ENCODE measurements around the gene LBH.

LBH gene

GRCh38 chr2:30231212-30231995, at the start of gene LBH:
LBH (plus strand) TSS chr2:30231534; CDS start chr2:30231739, 205 bp downstream.
- peak in 1 of 2 experiments; percentile 28 for DNase-seq

- DNase-seq, result no peak
Measured at GRCh38 chr2:30184035-30184434, 47.3 kb upstream of the LBH start.

- no peak for DNase-seq
Measured at GRCh38 chr2:30185178-30185577, 46.2 kb upstream of the LBH start.

DNA sequence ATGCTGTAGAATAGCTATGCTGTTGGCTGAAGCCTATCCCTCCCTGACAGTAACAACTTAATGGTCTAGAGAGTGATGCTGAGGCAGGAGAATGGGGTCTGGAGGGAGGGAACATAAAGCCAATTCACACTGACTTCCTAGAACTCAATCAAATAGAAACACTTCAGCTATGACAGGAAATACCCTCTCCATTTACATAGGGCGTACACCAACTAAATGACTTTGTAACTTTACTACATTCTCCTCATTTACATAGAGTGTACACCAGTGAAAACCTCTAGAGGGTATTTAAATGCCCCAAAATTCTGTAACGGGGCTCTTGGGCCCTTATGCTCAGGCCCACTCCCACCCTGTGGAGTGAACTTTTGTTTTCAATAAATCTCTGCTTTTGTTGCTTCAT, 43.0 kb upstream of the LBH start:
- DNase-seq, result no peak

GRCh38 chr2:30190637-30191036, 40.7 kb upstream of the LBH start:
- no peak for DNase-seq

DNA sequence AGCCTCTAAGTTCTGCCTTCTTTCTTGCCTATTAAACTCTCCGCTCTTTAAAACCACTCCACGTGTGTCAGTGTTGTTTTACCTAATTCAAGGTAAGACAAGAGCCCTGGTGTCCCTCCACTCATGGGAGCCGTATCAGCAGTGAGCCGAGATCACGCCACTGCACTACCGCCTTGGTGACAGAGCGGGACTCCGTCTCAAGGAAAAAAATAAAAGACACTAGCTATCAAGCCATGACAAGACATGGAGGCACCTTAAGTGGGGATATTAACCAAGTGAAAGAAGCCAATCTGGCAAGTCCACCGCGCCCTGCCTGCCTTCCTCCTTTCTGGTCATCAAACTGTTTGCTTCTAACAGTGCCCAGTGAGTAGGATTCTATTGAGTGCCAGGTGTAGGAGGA, 40.2 kb upstream of the LBH start:
- no peak for DNase-seq

DNA sequence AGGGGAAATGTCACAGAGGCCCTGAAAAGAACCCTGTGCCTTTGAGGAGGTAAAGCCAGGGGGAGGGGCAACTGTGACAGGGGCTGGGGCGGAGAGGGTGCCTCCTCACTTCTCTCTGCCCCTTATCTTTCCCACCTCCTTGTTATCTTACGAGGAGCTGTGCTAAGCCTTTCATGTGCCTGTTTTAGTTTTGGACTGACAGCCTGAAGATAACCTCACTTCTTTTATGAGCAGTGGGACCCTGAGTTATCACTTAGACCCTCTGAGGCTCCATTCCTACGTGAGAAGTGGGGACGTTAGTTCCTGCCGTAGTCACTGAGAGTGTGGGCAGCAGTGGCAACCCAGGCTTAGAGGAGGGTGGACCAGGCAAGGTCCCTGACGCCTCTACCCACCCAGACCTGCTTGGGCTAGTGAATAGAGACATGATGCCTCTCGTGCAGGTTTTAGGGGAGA, 39.5 kb upstream of the LBH start:
- DNase-seq, result no peak

- DNase-seq, result no peak
Measured at GRCh38 chr2:30192314-30192713, 39.0 kb upstream of the LBH start.

DNA sequence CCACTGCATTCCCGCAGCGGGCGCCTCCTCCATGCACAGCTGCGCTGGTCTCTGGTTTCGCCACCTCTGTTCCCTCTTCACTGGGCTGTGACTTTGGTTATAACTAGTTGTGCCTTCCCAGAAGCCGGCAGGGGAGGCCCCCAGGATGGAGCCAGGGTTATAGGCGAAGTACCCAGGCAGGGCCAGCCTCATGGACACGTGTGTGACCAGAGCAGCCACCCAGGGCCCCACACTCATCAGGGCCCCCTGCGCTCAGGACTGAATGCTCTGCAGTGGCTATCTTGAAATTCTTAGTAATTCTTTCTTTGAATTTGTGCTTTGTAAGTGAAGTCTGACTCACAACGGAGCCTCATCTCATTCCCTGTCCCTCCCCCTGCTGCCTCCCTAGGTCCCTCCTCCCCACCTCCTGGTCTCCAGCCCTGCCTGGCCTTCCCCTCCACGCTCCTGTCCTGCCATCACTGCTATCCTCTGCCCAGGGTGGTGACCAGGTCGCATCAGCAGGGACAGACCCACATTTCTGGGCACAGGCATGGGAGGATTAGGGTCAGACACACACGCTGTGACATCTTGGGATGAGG, 38.1 kb upstream of the LBH start:
- no peak for DNase-seq

GRCh38 chr2:30194421-30194820, 36.9 kb upstream of the LBH start:
- DNase-seq, result no peak

- no peak for DNase-seq
Measured at GRCh38 chr2:30195016-30195415, 36.3 kb upstream of the LBH start.

DNA sequence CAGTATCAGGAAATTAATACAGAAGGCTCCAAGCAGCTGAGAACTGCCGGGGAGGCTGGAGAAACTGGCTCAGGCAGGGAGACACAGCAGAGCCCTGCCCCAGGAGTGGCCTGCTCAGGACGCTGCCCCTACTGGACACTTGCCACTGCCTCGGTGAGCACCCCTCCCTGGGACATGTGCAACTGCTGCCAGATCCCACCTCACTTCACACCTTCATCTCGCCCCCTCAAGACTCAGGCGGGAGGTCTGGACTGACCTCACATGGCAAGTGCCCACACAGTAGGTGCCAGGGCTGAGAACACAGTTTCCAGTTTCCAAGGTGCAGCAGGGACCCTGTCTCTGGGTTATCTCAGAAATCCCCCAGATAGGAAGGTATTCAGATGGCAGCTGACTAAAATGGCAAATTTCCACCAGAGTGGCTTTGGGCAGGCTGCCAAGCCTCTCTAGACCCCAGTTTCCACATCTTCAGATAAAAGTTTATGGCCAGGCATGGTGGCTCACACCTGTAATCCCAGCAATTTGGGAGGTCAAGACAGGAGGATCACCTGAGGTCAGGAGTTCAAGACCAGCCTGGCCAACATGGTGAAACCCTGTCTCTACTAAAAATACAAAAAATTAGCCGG, 33.7 kb upstream of the LBH start:
- DNase-seq, result no peak

GRCh38 chr2:30201990-30202389, 29.3 kb upstream of the LBH start:
- DNase-seq, result no peak

- DNase-seq, result no peak
Measured at GRCh38 chr2:30203156-30203555, 28.2 kb upstream of the LBH start.

DNA sequence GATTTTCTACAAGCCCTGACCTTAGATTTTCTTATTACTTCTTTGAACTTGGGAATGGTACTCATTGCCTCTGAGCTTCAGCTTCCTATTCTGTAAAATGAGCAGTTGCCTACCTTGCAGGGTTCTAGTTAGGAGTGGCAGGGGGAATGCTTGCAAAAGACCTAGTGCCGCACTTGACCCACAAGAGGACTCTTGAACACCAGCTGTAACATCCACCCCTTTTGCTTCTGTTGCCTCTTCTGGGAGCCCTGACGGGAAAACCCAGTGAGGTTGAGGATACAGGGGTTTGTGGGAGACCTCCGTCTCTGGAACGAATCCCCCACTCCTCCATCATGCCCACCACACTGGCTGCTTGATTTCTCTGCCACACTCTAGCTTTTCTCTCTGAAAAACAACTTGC, 27.1 kb upstream of the LBH start:
- DNase-seq, result no peak

DNA sequence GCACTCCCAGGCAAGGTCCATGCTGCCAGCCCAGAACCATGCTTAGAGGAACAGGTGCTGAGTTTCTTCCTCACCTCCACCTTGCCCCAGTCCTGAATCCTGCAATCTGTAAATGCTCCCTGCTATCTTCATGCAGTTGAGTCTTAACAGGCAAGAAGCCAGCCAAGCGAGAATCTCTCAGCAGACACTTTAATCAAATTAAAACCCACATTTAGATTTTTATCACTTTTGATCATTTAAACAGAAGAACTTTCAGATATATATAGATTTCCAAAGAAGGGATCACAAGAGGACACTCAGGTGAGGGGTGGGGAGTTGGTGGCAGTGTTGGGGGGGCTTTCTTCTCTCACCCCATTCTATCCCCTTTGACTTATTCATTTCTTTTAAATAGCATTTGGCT, 25.9 kb upstream of the LBH start:
- no peak for DNase-seq

DNA sequence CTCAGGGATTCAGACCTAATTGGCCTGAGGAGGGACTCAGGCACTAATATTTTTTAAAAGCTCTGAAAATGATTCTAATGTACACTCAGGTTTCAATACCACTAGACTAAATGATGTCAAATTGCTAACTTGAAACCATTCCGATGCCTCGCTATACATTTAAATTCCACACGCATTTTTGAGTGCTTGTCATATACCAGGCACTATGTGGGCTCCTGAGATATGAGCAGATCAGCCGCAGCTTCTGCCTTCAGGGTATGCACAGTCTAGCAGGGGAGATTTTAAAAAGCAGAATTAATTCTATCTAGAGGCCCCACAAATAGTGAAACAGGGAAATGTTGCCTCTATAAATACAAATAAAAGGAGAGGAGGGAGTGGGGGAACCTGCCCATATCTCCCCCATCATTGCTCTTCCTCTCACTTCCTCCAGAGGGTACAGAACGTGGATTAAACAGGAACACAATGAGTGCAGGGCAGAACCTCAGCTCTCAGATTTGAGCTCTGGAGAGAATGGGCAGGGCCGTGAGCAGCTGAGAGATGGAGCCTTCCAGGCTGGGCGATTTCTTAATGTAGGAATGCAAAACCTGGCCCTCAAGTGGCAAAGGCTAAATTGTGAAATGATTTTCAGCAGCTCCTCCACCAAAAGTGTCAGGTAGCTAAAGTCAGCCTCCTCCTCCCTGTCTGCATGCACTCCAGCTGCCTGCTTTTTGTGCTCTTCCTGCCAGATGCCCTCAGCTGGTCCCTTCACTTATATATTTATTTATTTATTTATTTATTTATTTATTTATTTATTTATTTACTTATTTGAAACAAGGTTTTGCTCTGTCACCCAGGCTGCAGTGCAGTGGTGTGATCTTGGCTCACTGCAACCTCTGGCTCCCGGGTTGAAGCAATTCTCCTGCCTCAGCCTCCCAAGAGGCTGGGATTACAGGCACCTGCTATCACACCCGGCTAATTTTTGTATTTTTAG, 24.6 kb upstream of the LBH start:
- DNase-seq, result no peak

GRCh38 chr2:30208453-30208852, 22.9 kb upstream of the LBH start:
- DNase-seq, result peak; percentile 69 to 75

- no peak for DNase-seq
Measured at GRCh38 chr2:30209227-30209626, 22.1 kb upstream of the LBH start.

GRCh38 chr2:30213326-30213725, 18.0 kb upstream of the LBH start:
- DNase-seq, result no peak

DNA sequence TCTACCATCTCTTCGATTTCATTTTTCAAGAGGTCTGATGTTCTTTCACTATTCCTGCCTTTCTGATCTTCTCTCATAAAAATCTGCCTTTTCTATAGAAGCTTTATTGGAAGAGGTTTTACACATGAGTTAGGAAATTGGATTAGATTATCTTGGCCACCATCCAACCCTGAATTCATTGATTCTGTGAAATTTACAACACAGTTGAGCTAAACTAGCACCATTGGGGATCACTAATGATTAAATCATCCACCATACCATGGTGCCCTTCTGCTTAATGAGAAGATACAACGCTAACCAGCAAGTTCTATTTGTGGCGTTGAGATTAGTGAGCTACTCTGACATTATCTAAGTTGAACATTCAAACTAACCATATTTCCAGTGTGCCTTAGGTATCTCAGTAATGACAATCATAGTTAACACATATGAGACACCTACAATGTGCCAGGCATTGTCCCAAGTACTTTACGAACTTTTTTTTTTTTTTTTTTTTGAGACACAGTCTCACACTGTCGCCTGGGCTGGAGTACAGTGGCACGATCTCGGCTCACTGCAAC, 17.3 kb upstream of the LBH start:
- DNase-seq, result no peak

DNA sequence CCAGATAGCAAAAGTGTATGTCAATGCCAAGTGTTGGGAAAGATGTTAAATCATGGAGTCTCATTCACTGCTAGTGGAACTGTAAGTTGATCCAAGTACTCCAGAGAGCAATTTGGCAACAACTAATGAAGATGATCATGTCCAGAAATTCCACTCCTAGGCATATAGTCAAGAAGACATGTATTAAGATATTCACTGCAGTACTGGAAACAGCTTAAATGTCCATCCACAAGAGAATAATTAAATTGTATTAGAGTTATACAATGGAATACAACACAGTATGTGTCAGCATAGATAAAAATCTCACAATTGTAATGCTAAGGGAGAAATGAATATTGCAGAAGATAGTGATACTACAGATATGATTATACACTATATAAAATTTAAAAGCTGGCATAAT, 15.2 kb upstream of the LBH start:
- no peak for DNase-seq
